Measurements from ENCODE around the gene RCE1.

RCE1 gene

GRCh38 chr11:66874232-66874631 is 31.0 kb downstream of the RCE1 start:
- Histone ChIP-seq H3K9ac (ENCODE audit: low read depth, low read length) (no peak overlapping the region), H3K4me3 (ENCODE audit: low read depth, low read length) (no peak overlapping the region), H3K27me3 (ENCODE audit: control insufficient read depth, insufficient read depth, low read length) (no peaks in the 10 kb centered on the region)

GRCh38 chr11:66875378-66875777 is 32.1 kb downstream of the RCE1 start:
- no peak overlapping the region for H3K4me3 ChIP-seq (ENCODE audit: low read depth, low read length)
- H3K9ac ChIP-seq (ENCODE audit: low read depth, low read length) = no peak overlapping the region
- no peak overlapping the region for H3K27ac ChIP-seq (ENCODE audit: low read depth, low read length)

More at GRCh38 chr11:66874232-66874631, 31.0 kb downstream of the RCE1 start:
- H3K27ac ChIP-seq (ENCODE audit: low read depth, low read length) = no peak overlapping the region
- no peaks in the 10 kb centered on the region for H3K9me3 ChIP-seq (ENCODE audit: control insufficient read depth, insufficient read depth, low read length)
- H3K4me1 ChIP-seq (ENCODE audit: control insufficient read depth, insufficient read depth, low read length) = peaks cover under 1% of the 10 kb centered on the region; the same call in 1 of the 2 replicates
- H3K36me3 ChIP-seq (ENCODE audit: control insufficient read depth, insufficient read depth, low read length) = peaks cover 2% of the 10 kb centered on the region; the same call in 1 of the 2 replicates

DNA sequence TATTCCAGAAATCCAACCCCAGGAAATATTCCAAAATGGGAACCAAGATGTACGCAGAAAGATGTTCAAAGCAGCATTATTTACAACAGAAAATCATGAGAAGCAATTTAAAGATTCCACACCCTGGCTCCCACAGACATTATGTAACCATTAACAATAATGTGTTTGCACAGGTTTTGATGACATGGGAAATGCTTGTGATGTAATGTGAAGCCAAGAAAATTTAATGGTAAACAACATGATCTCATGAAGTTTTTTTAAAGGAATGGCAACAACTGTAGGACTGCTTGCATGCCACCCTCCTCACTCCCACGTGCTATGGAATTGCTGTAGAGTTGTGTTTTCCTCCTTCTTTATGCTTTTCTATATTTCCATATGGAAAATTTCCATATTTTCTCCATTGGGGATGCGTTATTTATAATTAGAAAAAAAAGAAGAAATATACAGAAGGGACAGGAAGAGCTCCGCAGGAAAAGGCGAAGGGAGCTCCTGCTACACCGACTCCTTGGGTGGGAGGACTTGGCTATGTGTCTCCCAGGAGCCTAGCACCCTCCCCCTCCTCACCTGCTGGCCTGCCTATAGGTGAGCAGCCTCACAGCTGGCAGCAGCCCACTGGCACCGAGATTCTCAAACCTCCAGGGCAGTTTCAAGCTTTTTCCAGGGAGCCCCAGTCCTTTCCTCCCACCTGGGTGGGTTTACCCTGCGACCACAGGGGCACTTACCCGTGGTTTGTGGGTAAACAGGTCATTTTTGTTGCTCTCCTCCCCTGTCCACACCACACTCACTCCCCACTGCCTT is 34.5 kb downstream of the RCE1 start:
- Histone ChIP-seq H3K4me3 (ENCODE audit: low read depth, low read length) (no peak overlapping the region), H3K9ac (ENCODE audit: low read depth, low read length) (no peak overlapping the region), H3K36me3 (ENCODE audit: control insufficient read depth, insufficient read depth, low read length) (no peaks in the 10 kb centered on the region), H3K27ac (ENCODE audit: low read depth, low read length) (no peak overlapping the region), H3K27me3 (ENCODE audit: control insufficient read depth, insufficient read depth, low read length) (no peaks in the 10 kb centered on the region), H3K4me1 (ENCODE audit: control insufficient read depth, insufficient read depth, low read length) (peaks cover 13% of the 10 kb centered on the region), H3K9me3 (ENCODE audit: control insufficient read depth, insufficient read depth, low read length) (no peaks in the 10 kb centered on the region)

More at GRCh38 chr11:66875378-66875777, 32.1 kb downstream of the RCE1 start:
- Histone ChIP-seq H3K4me1 (ENCODE audit: control insufficient read depth, insufficient read depth, low read length) (0 out of 2 replicates have a peak, but pooled peaks cover 2% of the 10 kb centered on the region), H3K9me3 (ENCODE audit: control insufficient read depth, insufficient read depth, low read length) (no peaks in the 10 kb centered on the region), H3K27me3 (ENCODE audit: control insufficient read depth, insufficient read depth, low read length) (no peaks in the 10 kb centered on the region), H3K36me3 (ENCODE audit: control insufficient read depth, insufficient read depth, low read length) (0 out of 2 replicates have a peak, but pooled peaks cover 2% of the 10 kb centered on the region)

GRCh38 chr11:66878474-66878873 is 35.2 kb downstream of the RCE1 start:
- Histone ChIP-seq H3K27me3 (ENCODE audit: control insufficient read depth, insufficient read depth, low read length) (no peaks in the 10 kb centered on the region), H3K4me3 (ENCODE audit: low read depth, low read length) (no peak overlapping the region), H3K9me3 (ENCODE audit: control insufficient read depth, insufficient read depth, low read length) (no peaks in the 10 kb centered on the region), H3K4me1 (ENCODE audit: control insufficient read depth, insufficient read depth, low read length) (peaks cover 15% of the 10 kb centered on the region), H3K36me3 (ENCODE audit: control insufficient read depth, insufficient read depth, low read length) (no peaks in the 10 kb centered on the region), H3K27ac (ENCODE audit: low read depth, low read length) (no peak overlapping the region), H3K9ac (ENCODE audit: low read depth, low read length) (no peak overlapping the region)

GRCh38 chr11:66879000-66879399 is 35.8 kb downstream of the RCE1 start:
- Histone ChIP-seq H3K4me1 (ENCODE audit: control insufficient read depth, insufficient read depth, low read length) (peaks cover 17% of the 10 kb centered on the region), H3K36me3 (ENCODE audit: control insufficient read depth, insufficient read depth, low read length) (no peaks in the 10 kb centered on the region), H3K9me3 (ENCODE audit: control insufficient read depth, insufficient read depth, low read length) (no peaks in the 10 kb centered on the region), H3K4me3 (ENCODE audit: low read depth, low read length) (no peak overlapping the region), H3K9ac (ENCODE audit: low read depth, low read length) (no peak overlapping the region), H3K27me3 (ENCODE audit: control insufficient read depth, insufficient read depth, low read length) (no peaks in the 10 kb centered on the region), H3K27ac (ENCODE audit: low read depth, low read length) (no peak overlapping the region)

GRCh38 chr11:66879583-66879982 is 36.3 kb downstream of the RCE1 start:
- H3K9me3 ChIP-seq (ENCODE audit: control insufficient read depth, insufficient read depth, low read length) = no peaks in the 10 kb centered on the region
- no peaks in the 10 kb centered on the region for H3K36me3 ChIP-seq (ENCODE audit: control insufficient read depth, insufficient read depth, low read length)
- H3K4me3 ChIP-seq (ENCODE audit: low read depth, low read length) = no peak overlapping the region
- no peak overlapping the region for H3K27ac ChIP-seq (ENCODE audit: low read depth, low read length)
- H3K4me1 ChIP-seq (ENCODE audit: control insufficient read depth, insufficient read depth, low read length) = peaks cover 17% of the 10 kb centered on the region
- no peaks in the 10 kb centered on the region for H3K27me3 ChIP-seq (ENCODE audit: control insufficient read depth, insufficient read depth, low read length)
- no peak overlapping the region for H3K9ac ChIP-seq (ENCODE audit: low read depth, low read length)

DNA sequence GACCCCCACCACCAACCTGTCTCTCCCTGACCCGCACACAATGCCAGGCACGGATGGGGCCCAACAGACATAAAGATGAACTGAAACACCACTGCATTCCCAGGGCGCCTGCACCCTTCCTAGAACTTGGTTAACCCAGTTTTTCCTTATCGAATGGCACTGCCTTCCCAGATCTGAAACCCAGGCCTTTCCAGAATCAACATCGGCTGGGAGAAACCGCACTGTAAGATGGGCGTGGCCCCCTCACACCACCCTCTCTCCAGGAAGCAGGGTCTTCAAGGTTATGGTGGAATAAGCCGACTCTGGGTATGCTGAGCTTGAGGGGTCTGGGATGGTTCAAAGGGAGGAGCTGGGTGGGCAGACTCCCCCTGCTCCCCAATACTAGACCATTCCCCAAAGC is 36.8 kb downstream of the RCE1 start:
- Histone ChIP-seq H3K9me3 (ENCODE audit: control insufficient read depth, insufficient read depth, low read length) (no peaks in the 10 kb centered on the region), H3K27ac (ENCODE audit: low read depth, low read length) (no peak overlapping the region), H3K27me3 (ENCODE audit: control insufficient read depth, insufficient read depth, low read length) (no peaks in the 10 kb centered on the region), H3K9ac (ENCODE audit: low read depth, low read length) (no peak overlapping the region), H3K36me3 (ENCODE audit: control insufficient read depth, insufficient read depth, low read length) (no peaks in the 10 kb centered on the region), H3K4me1 (ENCODE audit: control insufficient read depth, insufficient read depth, low read length) (peaks cover 17% of the 10 kb centered on the region), H3K4me3 (ENCODE audit: low read depth, low read length) (no peak overlapping the region)

GRCh38 chr11:66880496-66881450 is 37.5 kb downstream of the RCE1 start:
- Histone ChIP-seq H3K4me3 (ENCODE audit: low read depth, low read length) (no peak overlapping the region), H3K9me3 (ENCODE audit: control insufficient read depth, insufficient read depth, low read length) (no peaks in the 10 kb centered on the region), H3K4me1 (ENCODE audit: control insufficient read depth, insufficient read depth, low read length) (peaks cover 17% of the 10 kb centered on the region), H3K9ac (ENCODE audit: low read depth, low read length) (no peak overlapping the region), H3K27me3 (ENCODE audit: control insufficient read depth, insufficient read depth, low read length) (no peaks in the 10 kb centered on the region), H3K36me3 (ENCODE audit: control insufficient read depth, insufficient read depth, low read length) (no peaks in the 10 kb centered on the region), H3K27ac (ENCODE audit: low read depth, low read length) (no peak overlapping the region)

GRCh38 chr11:66881451-66881835 is 38.2 kb downstream of the RCE1 start:
- no peaks in the 10 kb centered on the region for H3K36me3 ChIP-seq (ENCODE audit: control insufficient read depth, insufficient read depth, low read length)
- H3K4me3 ChIP-seq (ENCODE audit: low read depth, low read length) = no peak overlapping the region
- H3K27me3 ChIP-seq (ENCODE audit: control insufficient read depth, insufficient read depth, low read length) = no peaks in the 10 kb centered on the region
- H3K27ac ChIP-seq (ENCODE audit: low read depth, low read length) = no peak overlapping the region
- H3K9me3 ChIP-seq (ENCODE audit: control insufficient read depth, insufficient read depth, low read length) = no peaks in the 10 kb centered on the region
- peaks cover 17% of the 10 kb centered on the region for H3K4me1 ChIP-seq (ENCODE audit: control insufficient read depth, insufficient read depth, low read length)
- no peak overlapping the region for H3K9ac ChIP-seq (ENCODE audit: low read depth, low read length)

GRCh38 chr11:66881927-66882452 is 38.7 kb downstream of the RCE1 start:
- H3K9ac ChIP-seq (ENCODE audit: low read depth, low read length) = no peak overlapping the region
- no peaks in the 10 kb centered on the region for H3K9me3 ChIP-seq (ENCODE audit: control insufficient read depth, insufficient read depth, low read length)
- peaks cover 17% of the 10 kb centered on the region for H3K4me1 ChIP-seq (ENCODE audit: control insufficient read depth, insufficient read depth, low read length)
- H3K36me3 ChIP-seq (ENCODE audit: control insufficient read depth, insufficient read depth, low read length) = no peaks in the 10 kb centered on the region
- H3K27me3 ChIP-seq (ENCODE audit: control insufficient read depth, insufficient read depth, low read length) = no peaks in the 10 kb centered on the region
- H3K4me3 ChIP-seq (ENCODE audit: low read depth, low read length) = no peak overlapping the region
- H3K27ac ChIP-seq (ENCODE audit: low read depth, low read length) = no peak overlapping the region

All from HUES48 (cell line).